ENCODE results near the gene LIN52.

DNA sequence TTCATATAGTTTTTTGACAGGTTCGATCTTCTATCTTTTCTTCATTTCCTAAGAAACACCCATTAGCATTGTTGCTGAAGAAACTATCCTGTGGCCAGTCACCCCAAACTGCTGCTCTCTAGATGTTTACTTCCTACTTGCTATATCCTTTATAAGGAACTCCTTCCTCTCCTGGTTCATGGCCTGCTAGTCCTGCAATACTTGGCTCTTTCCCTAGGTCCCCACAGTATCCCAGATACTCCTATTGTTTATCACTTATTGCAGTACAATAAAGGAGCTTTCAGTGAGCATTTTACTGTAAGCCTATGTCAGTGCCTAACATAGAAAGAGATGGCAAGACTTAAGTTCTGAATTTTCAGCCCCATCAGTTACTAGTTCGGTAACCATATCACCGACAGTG lies 3.3 kb upstream of the LIN52 start:
- TF ChIP-seq, protein P1, sequence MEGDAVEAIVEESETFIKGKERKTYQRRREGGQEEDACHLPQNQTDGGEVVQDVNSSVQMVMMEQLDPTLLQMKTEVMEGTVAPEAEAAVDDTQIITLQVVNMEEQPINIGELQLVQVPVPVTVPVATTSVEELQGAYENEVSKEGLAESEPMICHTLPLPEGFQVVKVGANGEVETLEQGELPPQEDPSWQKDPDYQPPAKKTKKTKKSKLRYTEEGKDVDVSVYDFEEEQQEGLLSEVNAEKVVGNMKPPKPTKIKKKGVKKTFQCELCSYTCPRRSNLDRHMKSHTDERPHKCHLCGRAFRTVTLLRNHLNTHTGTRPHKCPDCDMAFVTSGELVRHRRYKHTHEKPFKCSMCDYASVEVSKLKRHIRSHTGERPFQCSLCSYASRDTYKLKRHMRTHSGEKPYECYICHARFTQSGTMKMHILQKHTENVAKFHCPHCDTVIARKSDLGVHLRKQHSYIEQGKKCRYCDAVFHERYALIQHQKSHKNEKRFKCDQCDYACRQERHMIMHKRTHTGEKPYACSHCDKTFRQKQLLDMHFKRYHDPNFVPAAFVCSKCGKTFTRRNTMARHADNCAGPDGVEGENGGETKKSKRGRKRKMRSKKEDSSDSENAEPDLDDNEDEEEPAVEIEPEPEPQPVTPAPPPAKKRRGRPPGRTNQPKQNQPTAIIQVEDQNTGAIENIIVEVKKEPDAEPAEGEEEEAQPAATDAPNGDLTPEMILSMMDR (conservative IDR thresholded peaks at IDR 0.05): no peak
- TF ChIP-seq ZFX (IDR thresholded peaks at IDR 0.05): no peak

Measured in C4-2B (cell line).